IMR-90 (cell line): Measurements from ENCODE around the gene NOL12. TPM values are rescaled to one million over a fixed set of nuclear protein-coding genes. Genes with fewer than 3 reads are reported as not detected.
A peak's percentile ranks its signal among the peaks of the same experiment; 100 is the strongest.

ENCODE experiments used
- ATAC-seq: fragments of 200-7000 bp; cut with Tn5 transposase; 2 replicates; pipeline ENCODE4 v1.9.1; 2020; ENCODE audit warnings: low read depth, mild to moderate bottlenecking, moderate library complexity
- BruUV-seq: library from RNA; stranded (reverse); fragments of 400-500 nt; replicated peaks from 2 replicates; lab custom pipeline; 2021; lab: Mats Ljungman, UMichigan
- CTCF ChIA-PET: fragments of 300-600 bp; formaldehyde crosslinking; extraction: SDS; loops from one replicate; lab custom pipeline; 2021; ENCODE audit warnings: antibody characterized with exemption; lab: Yijun Ruan, JAX
- POLR2A ChIA-PET: fragments of 300-600 bp; sonication (Branson Sonifier 250); formaldehyde crosslinking; loops from one replicate; lab custom pipeline; 2022; ENCODE audit warnings: antibody characterized with exemption; ENCODE audit not compliant: unreplicated experiment; lab: Charles Lee
- DNase-seq: peaks from one replicate; pipeline ENCODE4 v3.0.0; 2013
- H2AFZ ChIP-seq: replicated peaks from 2 replicates; pipeline ENCODE3; 2013; ENCODE audit warnings: low read length, mild to moderate bottlenecking; ENCODE audit not compliant: poor library complexity
- H2AK5ac ChIP-seq: 2 replicates; pipeline ENCODE4 v1.6.1; 2013; ENCODE audit warnings: low read depth, low read length, inconsistent platforms
- H2AK9ac ChIP-seq: replicated peaks from 2 replicates; pipeline ENCODE3; 2013; ENCODE audit warnings: mild to moderate bottlenecking, low read depth, low read length, moderate library complexity; ENCODE audit not compliant: poor library complexity
- H2BK120ac ChIP-seq: 2 replicates; pipeline ENCODE4 v1.6.1; 2013; ENCODE audit warnings: low read depth, low read length, inconsistent platforms
- H2BK15ac ChIP-seq: 3 replicates; pipeline ENCODE4 v1.6.1; 2013; ENCODE audit warnings: low read depth, low read length, inconsistent platforms
- H2BK20ac ChIP-seq: 2 replicates; pipeline ENCODE4 v1.6.1; 2013; ENCODE audit warnings: low read depth, mild to moderate bottlenecking, inconsistent platforms, low read length, moderate library complexity
- H2BK5ac ChIP-seq: 2 replicates; pipeline ENCODE4 v1.6.1; 2013; ENCODE audit warnings: mild to moderate bottlenecking, low read depth, low read length, inconsistent platforms; ENCODE audit not compliant: poor library complexity, severe bottlenecking
- H3K14ac ChIP-seq: replicated peaks from 2 replicates; pipeline ENCODE4 v1.6.1; 2013; ENCODE audit warnings: low read depth, low read length, inconsistent platforms
- H3K18ac ChIP-seq: 2 replicates; pipeline ENCODE4 v1.6.1; 2013; ENCODE audit warnings: low read depth, low read length, control low read depth
- H3K23ac ChIP-seq: 2 replicates; pipeline ENCODE4 v1.6.1; 2013; ENCODE audit warnings: low read depth, low read length, inconsistent platforms
- H3K27ac ChIP-seq: 2 replicates; pipeline ENCODE4 v1.5.1; 2013; ENCODE audit warnings: mild to moderate bottlenecking, control low read depth, low read length; ENCODE audit not compliant: insufficient read depth
- H3K27me3 ChIP-seq: 2 replicates; pipeline ENCODE4 v1.6.1; 2013; ENCODE audit warnings: low read length; ENCODE audit not compliant: control insufficient read depth, insufficient read depth
- H3K36me3 ChIP-seq: 2 replicates; pipeline ENCODE4 v1.6.1; 2013; ENCODE audit warnings: low read length, mixed read lengths; ENCODE audit not compliant: control insufficient read depth, insufficient read depth
- H3K4ac ChIP-seq: 2 replicates; pipeline ENCODE4 v1.6.1; 2013; ENCODE audit warnings: low read depth, low read length, inconsistent platforms
- H3K4me1 ChIP-seq: 2 replicates; pipeline ENCODE4 v1.6.1; 2013; ENCODE audit warnings: low read length, mixed read lengths; ENCODE audit not compliant: control insufficient read depth, insufficient read depth
- H3K4me2 ChIP-seq: 2 replicates; pipeline ENCODE4 v1.6.1; 2013; ENCODE audit warnings: low read depth, mild to moderate bottlenecking, control low read depth, low read length, moderate library complexity
- H3K4me3 ChIP-seq: 2 replicates; pipeline ENCODE4 v1.5.1; 2013; ENCODE audit warnings: low read depth, mild to moderate bottlenecking, control low read depth, low read length, moderate library complexity; ENCODE audit not compliant: insufficient read depth
- H3K56ac ChIP-seq: 2 replicates; pipeline ENCODE4 v1.6.1; 2013; ENCODE audit warnings: low read length, inconsistent platforms; ENCODE audit not compliant: insufficient read depth; ENCODE audit errors: extremely low read depth
- H3K79me1 ChIP-seq, 2 experiments: 2 replicates each; pipeline ENCODE4 v1.6.1; 2013; ENCODE audit warnings: low read length in 2 of 2, inconsistent platforms in 1 of 2, low read depth in 1 of 2
- H3K9ac ChIP-seq: 2 replicates; pipeline ENCODE4 v1.6.1; 2013; ENCODE audit warnings: low read depth, low read length, control low read depth
- H3K9me1 ChIP-seq: 2 replicates; pipeline ENCODE4 v1.6.1; 2013; ENCODE audit warnings: low read length, inconsistent platforms; ENCODE audit not compliant: insufficient read depth
- H3K9me3 ChIP-seq: 2 replicates; pipeline ENCODE4 v1.6.1; 2013; ENCODE audit warnings: low read length; ENCODE audit not compliant: control insufficient read depth, insufficient read depth
- H4K20me1 ChIP-seq: 2 replicates; pipeline ENCODE4 v1.6.1; 2013; ENCODE audit warnings: low read length, inconsistent platforms; ENCODE audit not compliant: insufficient read depth
- H4K5ac ChIP-seq: 2 replicates; pipeline ENCODE4 v1.6.1; 2013; ENCODE audit warnings: mild to moderate bottlenecking, low read depth, low read length, control low read depth
- H4K8ac ChIP-seq, 2 experiments: 2 replicates each; pipeline ENCODE4 v1.6.1; 2013; ENCODE audit warnings: low read depth in 2 of 2, low read length in 2 of 2, control low read depth in 1 of 2, inconsistent platforms in 1 of 2
- H4K91ac ChIP-seq: 2 replicates; pipeline ENCODE4 v1.6.1; 2013; ENCODE audit warnings: low read depth, low read length, inconsistent platforms; ENCODE audit not compliant: insufficient read depth
- ELK1 ChIP-seq: fragments of 150-350 bp; IDR thresholded peaks from 2 replicates; pipeline ENCODE4 v1.6.1; 2016; ENCODE audit warnings: low read depth, mild to moderate bottlenecking, low read length, moderate library complexity, borderline replicate concordance
- MXI1 ChIP-seq: IDR thresholded peaks from 2 replicates; pipeline ENCODE4 v1.6.1; 2012; ENCODE audit warnings: low read depth, mild to moderate bottlenecking, low read length, moderate library complexity, borderline replicate concordance
- USF2 ChIP-seq: fragments of 150-350 bp; IDR thresholded peaks from 2 replicates; pipeline ENCODE4 v1.6.1; 2017; ENCODE audit warnings: mild to moderate bottlenecking, antibody characterized with exemption, low read length, low read depth
- WGBS, 2 experiments: methylation state at CpG; one replicate each; pipeline versions ENCODE4 v1.1.5 to v1.1.7; 2013; ENCODE audit warnings: missing lambda C conversion rate in 2 of 2; ENCODE audit not compliant: insufficient read length in 1 of 2; ENCODE audit errors: extremely low coverage in 2 of 2; 5-methylcytosine and 5-hydroxymethylcytosine counted together
- dilution Hi-C: fragments of 300-500 bp; cut with HindIII; formaldehyde crosslinking; loops from one replicate; pipeline ENCODE4 v1.14.3; 2018; ENCODE audit warnings: low sequenced_read_pairs; ENCODE audit not compliant: unreplicated experiment
- in situ Hi-C: fragments of 300-500 bp; cut with MboI; formaldehyde crosslinking; loops from 3 replicates; pipeline ENCODE4 v1.14.3; 2019; ENCODE audit warnings: low sequenced_read_pairs, inconsistent platforms, mixed read lengths
- intact Hi-C: fragments of 100-400 bp; cut with micrococcal nuclease; formaldehyde crosslinking; loops from 2 replicates; pipeline ENCODE4 v1.10.0; 2022
- polyA plus RNA-seq, 3 experiments: library from polyadenylated mRNA; depleted of rRNA; stranded (reverse); fragments of >200 nt; gene quantifications; 2 replicates each; pipeline ENCODE4 v1.2.3, GENCODE V29; 2012; ENCODE audit warnings: low replicate concordance in 1 of 3
- total RNA-seq: library from RNA; depleted of rRNA; stranded (reverse); fragments of >200 nt; gene quantifications from 2 replicates; pipeline ENCODE4 v1.2.3, GENCODE V29; 2012

NOL12 gene
- total and polyA plus RNA-seq, 2 of the 4 experiments (the other 2 are of a cell fraction): 16.0 to 25.6 TPM

- 0 out of 2 replicates have a peak overlapping the region, but pooled peaks have one; percentile 17 for H2AK5ac ChIP-seq
- CTCF ChIA-PET: interaction anchor here (1.0 to 1.4 kb wide), 2 partner anchors 21 to 49 kb away, joined by 4 to 5 read pairs; partner anchors contain the start of genes NOL12 and PDXP
- peak overlapping the region; percentile 74 for H2AFZ ChIP-seq
- in situ Hi-C loops: no loop called here
- H3K18ac ChIP-seq: no peak overlapping the region
- peaks cover 19% of the 10 kb centered on the region for H3K9me1 ChIP-seq
- peaks cover 0 to 70% of the 10 kb centered on the region in 2 experiments; a peak in 3 of 4 replicates for H3K79me1 ChIP-seq
- no peak overlapping the region for H3K4me3 ChIP-seq
- BruUV-seq: no TSS peak
- peaks cover 48% of the 10 kb centered on the region for H3K4me1 ChIP-seq
- DNase-seq: no peak
- TF ChIP-seq MXI1 (peak; percentile 67; the same call in 1 of the 2 replicates), USF2 (peak; percentile 51; the same call in 1 of the 2 replicates), ELK1 (no peak)
- ATAC-seq: no peak
- H3K56ac ChIP-seq: no peak overlapping the region
- H3K27ac ChIP-seq: no peak overlapping the region
- H4K91ac ChIP-seq: no peak overlapping the region
- H3K4me2 ChIP-seq: no peak overlapping the region
- 0 out of 2 replicates have a peak overlapping the region, but pooled peaks have one; percentile 16 for H2BK20ac ChIP-seq
- no peak overlapping the region for H3K9ac ChIP-seq
- H3K27me3 ChIP-seq: no peaks in the 10 kb centered on the region
- 0 out of 2 replicates have a peak overlapping the region, but pooled peaks have one; percentile 17 for H3K14ac ChIP-seq
- H3K4ac ChIP-seq: peak overlapping the region; percentile 46
- no CpG with 5 or more reads among the region's 3 CpGs for whole genome bisulfite sequencing, 2 experiments
- no peaks in the 10 kb centered on the region for H4K20me1 ChIP-seq
- dilution Hi-C loops: no loop called here
- no peak overlapping the region for H2BK5ac ChIP-seq
- no peak overlapping the region for H2BK120ac ChIP-seq
- no peak overlapping the region for H2BK15ac ChIP-seq
- H3K36me3 ChIP-seq: peaks cover 10% of the 10 kb centered on the region; the same call in 1 of the 2 replicates
- peak overlapping the region; percentile 89 for H2AK9ac ChIP-seq
- no peak overlapping the region for H3K23ac ChIP-seq
- POLR2A ChIA-PET: no interaction called here
- no peaks in the 10 kb centered on the region for H3K9me3 ChIP-seq
- H4K5ac ChIP-seq: no peak overlapping the region
- intact Hi-C loops: no loop called here
- H4K8ac ChIP-seq: no peak overlapping the region
Measured at GRCh38 chr22:37636949-37637273, 49.2 kb upstream of the NOL12 start.
